Fibroblast of lung (primary cell): ENCODE measurements around the gene MKI67. TPM values are rescaled to one million over a fixed set of nuclear protein-coding genes. Genes with fewer than 3 reads are reported as not detected.

Source experiments
- DNase-seq, 2 donors: peaks; one replicate each; pipeline versions ENCODE4 v3.0.0 to v3.0.0-alpha.2; 2010; ENCODE audit warnings: low read depth in 2 of 2
- H2AFZ ChIP-seq: 2 replicates; pipeline ENCODE4 v1.5.1; 2012; ENCODE audit warnings: low read length, control low read depth, inconsistent platforms
- H3K27ac ChIP-seq: 2 replicates; pipeline ENCODE4 v1.5.1; 2011; ENCODE audit warnings: low read length, control low read depth; ENCODE audit not compliant: insufficient read depth
- H3K27me3 ChIP-seq: 2 replicates; pipeline ENCODE4 v1.5.1; 2011; ENCODE audit warnings: mild to moderate bottlenecking, low read length; ENCODE audit not compliant: control insufficient read depth, insufficient read depth
- H3K36me3 ChIP-seq: 2 replicates; pipeline ENCODE4 v1.5.1; 2011; ENCODE audit warnings: low read length; ENCODE audit not compliant: control insufficient read depth, insufficient read depth
- H3K4me1 ChIP-seq: 2 replicates; pipeline ENCODE4 v1.5.1; 2011; ENCODE audit warnings: low read length; ENCODE audit not compliant: control insufficient read depth, insufficient read depth; ENCODE audit errors: extremely low read depth
- H3K4me2 ChIP-seq: 2 replicates; pipeline ENCODE4 v1.5.1; 2011; ENCODE audit warnings: low read length, control low read depth; ENCODE audit not compliant: insufficient read depth; ENCODE audit errors: extremely low read depth
- H3K4me3 ChIP-seq, 4 experiments: fragments of 200-600 bp in 1 of 4; sonication (generic) in 1 of 4; replicated peaks in 1 of 4; 2 replicates each; pipeline ENCODE4 v1.5.1; 2011 to 2016; ENCODE audit warnings: low read length in 4 of 4, low read depth in 3 of 4, mild to moderate bottlenecking in 3 of 4, control low read depth in 2 of 4, inconsistent platforms in 1 of 4, mixed read lengths in 1 of 4; ENCODE audit not compliant: insufficient read depth in 1 of 4; ENCODE audit errors: control extremely low read depth in 1 of 4
- H3K79me2 ChIP-seq: 2 replicates; pipeline ENCODE4 v1.5.1; 2012; ENCODE audit warnings: mild to moderate bottlenecking, low read length, inconsistent platforms; ENCODE audit not compliant: control insufficient read depth, insufficient read depth
- H3K9ac ChIP-seq: 2 replicates; pipeline ENCODE4 v1.5.1; 2011; ENCODE audit warnings: mild to moderate bottlenecking, low read length, control low read depth; ENCODE audit not compliant: insufficient read depth
- H3K9me3 ChIP-seq: 2 replicates; pipeline ENCODE4 v1.5.1; 2012; ENCODE audit warnings: low read depth, low read length; ENCODE audit not compliant: control insufficient read depth, insufficient read depth
- H4K20me1 ChIP-seq: 2 replicates; pipeline ENCODE4 v1.5.1; 2011; ENCODE audit warnings: low read length; ENCODE audit not compliant: control insufficient read depth, insufficient read depth; ENCODE audit errors: extremely low read depth
- CTCF ChIP-seq, 2 donors: IDR thresholded peaks in 1 of 2; conservative IDR thresholded peaks in 1 of 2; 1 replicate in 1 of 2; 2 replicates in 1 of 2; pipeline ENCODE4 v1.5.1; 2011 to 2012; ENCODE audit warnings: low read length in 2 of 2, control low read depth in 1 of 2, inconsistent platforms in 1 of 2, low read depth in 1 of 2, mild to moderate bottlenecking in 1 of 2
- EZH2 ChIP-seq: IDR thresholded peaks from 2 replicates; pipeline ENCODE4 v1.5.1; 2012; ENCODE audit warnings: low read length, control low read depth, mild to moderate bottlenecking; ENCODE audit errors: missing control alignments
- polyA plus RNA-seq, 2 donors: library from polyadenylated mRNA; depleted of rRNA in 1 of 2; stranded (reverse) in 1 of 2; unstranded in 1 of 2; fragments of >200 nt; gene quantifications; 2 replicates each; pipeline ENCODE4 v1.2.1, GENCODE V29; 2011 to 2012; ENCODE audit warnings: missing spikeins in 1 of 2
- total RNA-seq: library from RNA; depleted of rRNA; stranded (reverse); fragments of >200 nt; gene quantifications from 2 replicates; pipeline ENCODE4 v1.2.1, GENCODE V29; 2014

The MKI67 gene
- total and polyA plus RNA-seq, 2 donors (not counting 1 experiment from before 2014, with no cell fraction given) = 4.3 to 6.4 TPM

- Histone ChIP-seq H3K79me2 (no peaks in the 10 kb centered on the region), H3K9ac (no peak overlapping the region), H4K20me1 (no peaks in the 10 kb centered on the region), H3K27me3 (no peaks in the 10 kb centered on the region), H2AFZ (no peak overlapping the region), H3K4me3 (no peak overlapping the region), H3K4me1 (no peaks in the 10 kb centered on the region), H3K9me3 (no peaks in the 10 kb centered on the region), H3K36me3 (no peaks in the 10 kb centered on the region), H3K27ac (no peak overlapping the region), H3K4me2 (no peak overlapping the region)
- no peak for DNase-seq
- TF ChIP-seq CTCF (conservative IDR thresholded peaks at IDR 0.05 in 1 of 2, IDR thresholded peaks at IDR 0.05 in 1 of 2; ENCODE audit: low read depth in 1 of 2, low read length in 2 of 2) (no peak), EZH2 (no peak)
Observed at GRCh38 chr10:128087146-128087883, 38.9 kb downstream of the MKI67 start.

GRCh38 chr10:128086003-128086863 is 40.0 kb downstream of the MKI67 start:
- no peak overlapping the region for H3K27ac ChIP-seq
- no peak overlapping the region for H3K4me3 ChIP-seq
- H2AFZ ChIP-seq = no peak overlapping the region
- TF ChIP-seq CTCF (conservative IDR thresholded peaks at IDR 0.05 in 1 of 2, IDR thresholded peaks at IDR 0.05 in 1 of 2; ENCODE audit: low read depth in 1 of 2, low read length in 2 of 2) = no peak
- no peak for TF ChIP-seq EZH2
- H3K9ac ChIP-seq = no peak overlapping the region
- H3K4me2 ChIP-seq = no peak overlapping the region
- H3K27me3 ChIP-seq = no peaks in the 10 kb centered on the region
- H3K4me1 ChIP-seq = no peaks in the 10 kb centered on the region
- no peaks in the 10 kb centered on the region for H4K20me1 ChIP-seq
- DNase-seq = no peak
- H3K79me2 ChIP-seq = no peaks in the 10 kb centered on the region
- no peaks in the 10 kb centered on the region for H3K9me3 ChIP-seq
- no peaks in the 10 kb centered on the region for H3K36me3 ChIP-seq

- TF ChIP-seq EZH2 (no peak), CTCF (conservative IDR thresholded peaks at IDR 0.05 in 1 of 2, IDR thresholded peaks at IDR 0.05 in 1 of 2; ENCODE audit: low read depth in 1 of 2, low read length in 2 of 2) (no peak)
- no peak overlapping the region for H3K4me3 ChIP-seq
- no peaks in the 10 kb centered on the region for H4K20me1 ChIP-seq
- no peaks in the 10 kb centered on the region for H3K9me3 ChIP-seq
- no peak overlapping the region for H3K9ac ChIP-seq
- no peaks in the 10 kb centered on the region for H3K27me3 ChIP-seq
- no peaks in the 10 kb centered on the region for H3K4me1 ChIP-seq
- no peak overlapping the region for H3K4me2 ChIP-seq
- H3K27ac ChIP-seq = no peak overlapping the region
- H3K79me2 ChIP-seq = no peaks in the 10 kb centered on the region
- H2AFZ ChIP-seq = no peak overlapping the region
- no peaks in the 10 kb centered on the region for H3K36me3 ChIP-seq
- DNase-seq = no peak
Observed at GRCh38 chr10:128084991-128085390, 41.2 kb downstream of the MKI67 start.
